ENCODE data around the gene TIMM23B. TPM values are rescaled to one million over a fixed set of nuclear protein-coding genes. Genes with fewer than 3 reads are reported as not detected.
A peak's percentile ranks its signal among the peaks of the same experiment; 100 is the strongest.
"Not testable (repeated sequence)": the region's sequence is repeated elsewhere in the genome, so short reads cannot be mapped to it uniquely, and the experiment has no call there.

The TIMM23B gene, protein sequence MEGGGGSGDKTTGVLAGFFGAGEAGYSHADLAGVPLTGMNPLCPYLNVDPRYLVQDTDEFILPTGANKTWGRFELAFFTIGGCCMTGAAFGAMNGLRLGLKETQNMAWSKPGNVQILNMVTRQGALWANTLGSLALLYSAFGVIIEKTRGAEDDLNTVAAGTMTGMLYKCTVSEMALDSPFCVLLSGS
- 15.1 and 17.3 TPM in 2 replicates for total RNA-seq (2021)
- Bru-seq, nascent RNA, result percentile 94 among the genes with signal in this experiment
- BruChase-seq, experiment 1, labeled RNA remaining after a 2-hour chase, result percentile 90 among the genes with signal in this experiment
- BruChase-seq, experiment 2, labeled RNA remaining after a 6-hour chase, result percentile 84 among the genes with signal in this experiment
- long read RNA-seq, partial matches to known transcripts, result 0 of 3 reads
- long read RNA-seq, other reads (novel, unspliced or antisense), result 0 of 3 reads

DNA sequence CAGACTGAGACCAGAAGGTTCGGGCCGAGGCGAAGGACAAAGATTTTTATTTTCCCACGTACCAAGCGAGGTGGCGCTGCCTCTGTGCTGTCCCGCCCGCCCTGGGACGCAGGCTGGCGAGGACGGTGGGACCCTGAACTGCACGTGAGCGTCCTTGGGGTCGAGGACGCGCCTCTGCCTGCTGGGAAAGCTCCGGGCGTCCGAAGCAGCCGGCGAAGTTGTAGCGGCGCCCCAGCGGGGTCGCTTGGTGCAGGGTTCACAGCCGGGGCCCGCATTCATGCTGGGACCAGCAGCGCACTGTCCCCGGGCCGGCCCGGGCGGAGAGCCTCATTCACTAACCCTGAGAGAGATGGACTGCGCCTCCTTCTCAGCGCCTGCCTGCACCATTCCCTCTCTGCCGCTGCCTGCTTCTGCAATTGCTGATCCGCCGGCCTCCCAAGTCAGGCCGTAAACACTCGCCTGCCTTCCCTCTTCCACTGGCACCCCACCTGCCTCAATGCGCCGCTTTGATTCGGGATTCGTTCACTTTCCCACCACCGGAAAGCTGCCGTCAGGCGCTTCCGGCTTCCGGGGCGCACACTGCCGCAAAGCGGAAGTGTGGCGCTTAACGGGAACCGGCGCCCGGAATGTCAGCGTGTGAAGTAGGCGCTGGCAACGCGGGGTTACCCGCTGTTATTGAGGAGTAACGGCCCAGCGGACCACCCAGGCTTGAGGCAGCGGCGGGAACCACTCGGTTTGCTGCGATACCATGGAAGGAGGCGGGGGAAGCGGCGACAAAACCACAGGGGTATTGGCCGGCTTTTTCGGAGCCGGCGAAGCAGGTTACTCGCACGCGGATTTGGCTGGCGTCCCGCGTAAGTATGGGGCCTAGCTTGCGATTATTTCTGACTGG is at the start of gene TIMM23B, which contains the start of gene PARG:
TSS of gene TIMM23B (plus strand) at position 607 of the 892 bp plus-strand sequence. CDS start at position 749, 142 bp downstream.
TSS of gene PARG (minus strand) at position 581 of the 892 bp plus-strand sequence. CDS start at position 279, 302 bp downstream.
- POLR2A ChIA-PET (ENCODE audit: unreplicated experiment); intact Hi-C loops (cut with micrococcal nuclease; ENCODE audit: unreplicated experiment); H3K36me3 ChIP-seq (ENCODE audit: low read depth); H3K9me3 ChIP-seq (ENCODE audit: insufficient read depth, low read depth); H3F3A ChIP-seq (ENCODE audit: insufficient read depth, low read depth); H3K27me3 ChIP-seq (ENCODE audit: insufficient read depth, low read depth); CTCF ChIA-PET; H3K9me2 ChIP-seq (ENCODE audit: insufficient read depth); H4K20me1 ChIP-seq (ENCODE audit: insufficient read depth): not testable (repeated sequence)
- Histone ChIP-seq H3K4me2 (peak within 1 kb of the TSS; percentile 89), H3K27ac (peak within 1 kb of the TSS; percentile 32), H3K79me2 (ENCODE audit: low read depth) (peaks cover 77% of the 10 kb centered on the region), H3K4me3 (peak within 1 kb of the TSS; percentile 97), H2AFZ (peak within 1 kb of the TSS; percentile 78), H3K4me1 (replicated peaks; ENCODE audit: insufficient read depth) (peaks cover 16% of the 10 kb centered on the region)
- DNase-seq, result peak; percentile 81 to 85
- BruUV-seq (replicated peaks), result TSS peak; percentile 65

DNA sequence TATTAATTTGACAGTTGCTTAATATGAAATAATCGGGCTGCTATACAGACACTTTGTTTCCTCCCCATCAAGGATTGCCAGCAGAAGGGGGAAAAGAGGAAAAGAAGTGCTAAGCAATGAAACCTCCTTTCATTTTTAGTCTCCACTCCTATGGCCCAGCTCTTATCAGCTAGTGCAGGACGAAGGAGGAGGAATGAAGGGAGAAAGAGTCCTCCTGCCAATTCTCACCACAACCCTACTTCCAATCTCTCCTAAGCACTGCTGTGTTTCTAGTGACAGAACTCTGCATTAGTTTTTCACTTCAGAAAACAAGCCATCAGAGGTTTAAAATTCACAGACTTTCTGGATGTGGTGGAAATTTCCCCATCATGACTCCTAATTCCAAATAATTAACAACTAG is 41.9 kb upstream of the TIMM23B start:
- H3K9me3 ChIP-seq (ENCODE audit: insufficient read depth, low read depth); DNase-seq; POLR2A ChIA-PET (ENCODE audit: unreplicated experiment); intact Hi-C loops (cut with micrococcal nuclease; ENCODE audit: unreplicated experiment); H2AFZ ChIP-seq; H3K36me3 ChIP-seq (ENCODE audit: low read depth); H3F3A ChIP-seq (ENCODE audit: insufficient read depth, low read depth); H3K4me3 ChIP-seq; H3K4me1 ChIP-seq (replicated peaks; ENCODE audit: insufficient read depth); H3K27ac ChIP-seq; H3K79me2 ChIP-seq (ENCODE audit: low read depth); CTCF ChIA-PET; H3K27me3 ChIP-seq (ENCODE audit: insufficient read depth, low read depth); H4K20me1 ChIP-seq (ENCODE audit: insufficient read depth); H3K9me2 ChIP-seq (ENCODE audit: insufficient read depth); BruUV-seq (replicated peaks); H3K4me2 ChIP-seq: not testable (repeated sequence)

DNA sequence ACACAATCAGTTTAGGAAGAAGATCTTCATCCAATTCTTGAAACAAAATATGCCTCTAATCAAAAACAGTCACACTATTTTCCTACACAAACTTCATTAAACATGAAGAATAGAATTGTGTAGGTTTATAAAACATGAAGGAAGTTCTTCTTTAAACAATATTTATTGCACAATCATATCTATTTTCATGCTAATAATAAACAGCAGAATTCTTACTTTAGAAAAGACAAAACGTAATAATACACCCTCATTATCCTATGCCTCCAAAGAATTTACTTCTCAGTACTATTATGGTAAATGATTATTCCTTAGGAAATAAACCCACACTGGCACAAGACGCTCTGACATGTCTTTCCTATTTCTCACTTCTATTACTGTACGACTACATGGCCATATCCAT is 41.4 kb upstream of the TIMM23B start:
- BruUV-seq (replicated peaks); H3F3A ChIP-seq (ENCODE audit: insufficient read depth, low read depth); H3K9me3 ChIP-seq (ENCODE audit: insufficient read depth, low read depth); DNase-seq; CTCF ChIA-PET; intact Hi-C loops (cut with micrococcal nuclease; ENCODE audit: unreplicated experiment); H2AFZ ChIP-seq; H3K9me2 ChIP-seq (ENCODE audit: insufficient read depth); H3K36me3 ChIP-seq (ENCODE audit: low read depth); H3K4me1 ChIP-seq (replicated peaks; ENCODE audit: insufficient read depth); H3K27ac ChIP-seq; POLR2A ChIA-PET (ENCODE audit: unreplicated experiment); H4K20me1 ChIP-seq (ENCODE audit: insufficient read depth); H3K4me2 ChIP-seq; H3K79me2 ChIP-seq (ENCODE audit: low read depth); H3K4me3 ChIP-seq; H3K27me3 ChIP-seq (ENCODE audit: insufficient read depth, low read depth): not testable (repeated sequence)

DNA sequence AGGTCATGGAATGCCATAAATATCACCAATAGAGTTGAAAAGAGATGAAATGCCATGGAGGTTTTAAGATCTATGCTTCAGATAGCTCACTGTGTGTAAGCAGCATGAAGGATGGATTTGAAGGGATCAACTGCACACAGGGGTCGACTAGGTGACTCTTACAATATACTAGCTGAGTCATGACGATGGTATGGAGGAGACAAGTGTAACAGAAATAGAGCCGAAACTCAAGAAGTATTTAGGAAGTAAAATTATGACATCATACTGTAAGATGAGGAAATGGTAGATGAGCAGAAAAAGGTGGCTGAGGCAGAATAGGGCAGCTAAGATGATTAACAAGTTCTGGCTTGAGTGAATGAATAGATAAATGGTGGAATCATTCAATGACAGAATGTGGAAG is 38.0 kb upstream of the TIMM23B start:
- H3K36me3 ChIP-seq (ENCODE audit: low read depth); CTCF ChIA-PET; POLR2A ChIA-PET (ENCODE audit: unreplicated experiment); H4K20me1 ChIP-seq (ENCODE audit: insufficient read depth); H2AFZ ChIP-seq; H3K9me2 ChIP-seq (ENCODE audit: insufficient read depth); H3F3A ChIP-seq (ENCODE audit: insufficient read depth, low read depth); H3K79me2 ChIP-seq (ENCODE audit: low read depth); H3K9me3 ChIP-seq (ENCODE audit: insufficient read depth, low read depth); intact Hi-C loops (cut with micrococcal nuclease; ENCODE audit: unreplicated experiment); BruUV-seq (replicated peaks); H3K27me3 ChIP-seq (ENCODE audit: insufficient read depth, low read depth); H3K4me1 ChIP-seq (replicated peaks; ENCODE audit: insufficient read depth); H3K4me2 ChIP-seq; DNase-seq; H3K27ac ChIP-seq; H3K4me3 ChIP-seq: not testable (repeated sequence)

DNA sequence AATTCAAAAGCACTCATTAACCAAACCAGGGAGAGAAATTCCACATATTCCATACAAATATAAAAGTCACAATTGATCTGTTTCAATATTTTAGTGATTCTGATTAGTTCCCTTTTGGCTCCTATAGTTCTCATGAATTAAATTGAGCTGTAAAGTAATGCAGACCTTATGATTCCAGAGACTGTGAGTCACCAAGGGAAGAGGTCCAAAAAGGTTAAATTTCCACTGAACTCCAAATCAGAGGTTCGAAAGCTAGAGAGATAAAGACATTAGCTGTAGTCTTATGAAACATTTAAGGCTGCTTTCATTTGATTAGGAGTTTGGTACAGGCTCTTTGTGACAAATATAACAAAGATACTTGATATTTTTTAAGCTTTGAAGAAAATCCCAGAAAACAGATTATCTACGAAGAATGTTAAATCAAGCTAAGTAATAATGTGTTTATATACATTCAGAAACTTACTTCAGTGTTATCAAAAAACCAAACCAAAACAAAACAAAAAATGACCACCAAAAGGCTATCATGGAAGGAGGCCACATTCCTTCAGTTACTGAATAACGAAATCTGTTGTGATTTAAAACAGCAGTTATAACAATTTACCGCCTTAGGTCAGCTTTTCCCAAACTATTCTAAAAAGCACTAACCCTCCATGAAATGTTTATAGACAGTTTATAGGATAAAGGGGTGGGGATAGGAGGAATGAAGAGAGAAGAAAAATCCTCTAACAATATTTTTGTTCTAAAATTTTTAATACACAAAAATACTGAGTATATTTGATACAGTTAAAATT is 33.4 kb upstream of the TIMM23B start:
- BruUV-seq (replicated peaks); H3K36me3 ChIP-seq (ENCODE audit: low read depth): not testable (repeated sequence)

DNA sequence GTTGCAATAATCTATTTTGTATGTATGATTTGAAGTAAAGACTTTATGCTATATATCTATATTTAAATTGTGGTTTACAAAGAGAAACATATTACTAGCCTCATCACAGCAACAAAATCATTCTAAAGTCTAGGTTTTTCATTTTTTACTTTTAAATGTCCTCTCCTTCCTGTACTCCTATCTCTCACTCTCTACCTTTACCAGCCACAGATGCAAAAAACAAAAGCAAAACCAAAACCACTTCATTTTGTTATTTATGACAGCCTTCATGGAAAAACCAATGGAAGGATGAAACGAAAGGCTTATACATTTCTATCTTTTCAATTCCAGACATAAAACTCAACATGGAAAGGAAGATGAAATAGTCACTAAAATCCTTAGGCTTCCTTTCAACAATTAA is 31.6 kb upstream of the TIMM23B start:
- H3K4me3 ChIP-seq; H3K27me3 ChIP-seq (ENCODE audit: insufficient read depth, low read depth); H3K36me3 ChIP-seq (ENCODE audit: low read depth); POLR2A ChIA-PET (ENCODE audit: unreplicated experiment); intact Hi-C loops (cut with micrococcal nuclease; ENCODE audit: unreplicated experiment); H3K4me2 ChIP-seq; H3K79me2 ChIP-seq (ENCODE audit: low read depth); BruUV-seq (replicated peaks); H2AFZ ChIP-seq; H3K27ac ChIP-seq; H3K9me2 ChIP-seq (ENCODE audit: insufficient read depth); H3F3A ChIP-seq (ENCODE audit: insufficient read depth, low read depth); CTCF ChIA-PET; DNase-seq; H4K20me1 ChIP-seq (ENCODE audit: insufficient read depth); H3K9me3 ChIP-seq (ENCODE audit: insufficient read depth, low read depth); H3K4me1 ChIP-seq (replicated peaks; ENCODE audit: insufficient read depth): not testable (repeated sequence)

More for the DNA sequence above, 33.4 kb upstream of the TIMM23B start:
- H3K9me2 ChIP-seq (ENCODE audit: insufficient read depth); H3K79me2 ChIP-seq (ENCODE audit: low read depth); CTCF ChIA-PET; H3K4me2 ChIP-seq; H2AFZ ChIP-seq; H4K20me1 ChIP-seq (ENCODE audit: insufficient read depth); H3K9me3 ChIP-seq (ENCODE audit: insufficient read depth, low read depth); POLR2A ChIA-PET (ENCODE audit: unreplicated experiment); H3K27me3 ChIP-seq (ENCODE audit: insufficient read depth, low read depth); intact Hi-C loops (cut with micrococcal nuclease; ENCODE audit: unreplicated experiment); DNase-seq; H3K4me3 ChIP-seq; H3K27ac ChIP-seq; H3F3A ChIP-seq (ENCODE audit: insufficient read depth, low read depth); H3K4me1 ChIP-seq (replicated peaks; ENCODE audit: insufficient read depth): not testable (repeated sequence)

Data from PC-9 (cell line).